Measurements from ENCODE around the gene XPOT. TPM values are rescaled to one million over a fixed set of nuclear protein-coding genes. Genes with fewer than 3 reads are reported as not detected.

The XPOT gene
- total RNA-seq, 1 experiment from 2014 or later: 140 TPM

DNA sequence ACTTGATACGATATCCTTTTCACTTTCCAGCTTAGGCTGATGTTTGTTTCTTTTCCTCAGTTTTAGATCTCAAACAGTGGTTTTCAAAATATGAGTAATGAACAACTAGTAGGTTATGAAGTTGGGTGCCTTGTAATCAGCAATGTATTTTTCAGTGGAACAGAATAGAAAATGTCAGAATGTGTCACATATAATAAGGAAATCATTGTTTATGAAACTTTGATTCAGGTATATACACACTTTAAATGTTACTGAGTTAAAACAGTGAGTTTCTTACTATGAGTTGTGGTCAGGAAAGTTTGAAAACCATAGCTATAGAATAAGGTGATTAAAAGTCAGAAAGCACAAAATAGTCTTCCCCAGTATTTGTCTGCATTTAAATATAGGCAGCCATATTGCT is 87.5 kb downstream of the XPOT start:
- Mint-ChIP-seq H3K27me3 (ENCODE audit: unreplicated experiment) (no peaks in the 10 kb centered on the region), H3K36me3 (ENCODE audit: insufficient read depth, unreplicated experiment) (peaks cover 35% of the 10 kb centered on the region), H3K9me3 (ENCODE audit: low read depth, unreplicated experiment) (no peaks in the 10 kb centered on the region), H3K4me1 (ENCODE audit: low read depth, unreplicated experiment) (no peaks in the 10 kb centered on the region), H3K4me3 (ENCODE audit: low read depth, unreplicated experiment) (no peak overlapping the region), H3K27ac (ENCODE audit: unreplicated experiment) (no peak overlapping the region)
- TF ChIP-seq, protein P1, sequence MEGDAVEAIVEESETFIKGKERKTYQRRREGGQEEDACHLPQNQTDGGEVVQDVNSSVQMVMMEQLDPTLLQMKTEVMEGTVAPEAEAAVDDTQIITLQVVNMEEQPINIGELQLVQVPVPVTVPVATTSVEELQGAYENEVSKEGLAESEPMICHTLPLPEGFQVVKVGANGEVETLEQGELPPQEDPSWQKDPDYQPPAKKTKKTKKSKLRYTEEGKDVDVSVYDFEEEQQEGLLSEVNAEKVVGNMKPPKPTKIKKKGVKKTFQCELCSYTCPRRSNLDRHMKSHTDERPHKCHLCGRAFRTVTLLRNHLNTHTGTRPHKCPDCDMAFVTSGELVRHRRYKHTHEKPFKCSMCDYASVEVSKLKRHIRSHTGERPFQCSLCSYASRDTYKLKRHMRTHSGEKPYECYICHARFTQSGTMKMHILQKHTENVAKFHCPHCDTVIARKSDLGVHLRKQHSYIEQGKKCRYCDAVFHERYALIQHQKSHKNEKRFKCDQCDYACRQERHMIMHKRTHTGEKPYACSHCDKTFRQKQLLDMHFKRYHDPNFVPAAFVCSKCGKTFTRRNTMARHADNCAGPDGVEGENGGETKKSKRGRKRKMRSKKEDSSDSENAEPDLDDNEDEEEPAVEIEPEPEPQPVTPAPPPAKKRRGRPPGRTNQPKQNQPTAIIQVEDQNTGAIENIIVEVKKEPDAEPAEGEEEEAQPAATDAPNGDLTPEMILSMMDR (IDR thresholded peaks at IDR 0.05; ENCODE audit: unreplicated experiment): no peak
- intact Hi-C loops (cut with micrococcal nuclease; ENCODE audit: unreplicated experiment): no loop called here
- BruUV-seq (replicated peaks): no TSS peak
- DNase-seq: no peak
- CTCF ChIA-PET: no interaction called here

DNA sequence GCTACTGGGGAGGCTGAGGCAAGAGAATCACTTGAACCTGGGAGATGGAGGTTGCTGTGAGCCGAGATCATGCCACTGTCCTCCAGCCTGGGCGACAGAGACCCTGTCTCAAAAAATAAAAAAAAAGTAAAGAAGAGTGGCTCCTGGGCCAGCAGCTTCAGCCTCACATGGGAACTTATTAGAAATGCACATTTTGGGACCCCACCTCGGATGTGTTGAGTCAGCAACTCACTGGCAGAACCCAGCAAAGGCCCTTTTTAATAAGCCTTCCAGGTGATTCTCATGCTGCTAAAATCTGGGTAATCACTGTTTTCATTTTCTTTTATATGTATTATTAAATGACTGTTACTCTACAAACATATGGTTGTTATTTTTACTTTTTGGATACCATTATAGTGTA is 89.3 kb downstream of the XPOT start:
- CTCF ChIA-PET: no interaction called here
- Mint-ChIP-seq H3K27me3 (ENCODE audit: unreplicated experiment) (no peaks in the 10 kb centered on the region), H3K9me3 (ENCODE audit: low read depth, unreplicated experiment) (no peaks in the 10 kb centered on the region), H3K36me3 (ENCODE audit: insufficient read depth, unreplicated experiment) (peaks cover 49% of the 10 kb centered on the region), H3K27ac (ENCODE audit: unreplicated experiment) (no peak overlapping the region), H3K4me1 (ENCODE audit: low read depth, unreplicated experiment) (no peaks in the 10 kb centered on the region), H3K4me3 (ENCODE audit: low read depth, unreplicated experiment) (no peak overlapping the region)
- no peak for DNase-seq
- intact Hi-C loops (cut with micrococcal nuclease; ENCODE audit: unreplicated experiment): no loop called here
- BruUV-seq (replicated peaks): no TSS peak
- TF ChIP-seq, protein P1 (IDR thresholded peaks at IDR 0.05; ENCODE audit: unreplicated experiment): no peak

DNA sequence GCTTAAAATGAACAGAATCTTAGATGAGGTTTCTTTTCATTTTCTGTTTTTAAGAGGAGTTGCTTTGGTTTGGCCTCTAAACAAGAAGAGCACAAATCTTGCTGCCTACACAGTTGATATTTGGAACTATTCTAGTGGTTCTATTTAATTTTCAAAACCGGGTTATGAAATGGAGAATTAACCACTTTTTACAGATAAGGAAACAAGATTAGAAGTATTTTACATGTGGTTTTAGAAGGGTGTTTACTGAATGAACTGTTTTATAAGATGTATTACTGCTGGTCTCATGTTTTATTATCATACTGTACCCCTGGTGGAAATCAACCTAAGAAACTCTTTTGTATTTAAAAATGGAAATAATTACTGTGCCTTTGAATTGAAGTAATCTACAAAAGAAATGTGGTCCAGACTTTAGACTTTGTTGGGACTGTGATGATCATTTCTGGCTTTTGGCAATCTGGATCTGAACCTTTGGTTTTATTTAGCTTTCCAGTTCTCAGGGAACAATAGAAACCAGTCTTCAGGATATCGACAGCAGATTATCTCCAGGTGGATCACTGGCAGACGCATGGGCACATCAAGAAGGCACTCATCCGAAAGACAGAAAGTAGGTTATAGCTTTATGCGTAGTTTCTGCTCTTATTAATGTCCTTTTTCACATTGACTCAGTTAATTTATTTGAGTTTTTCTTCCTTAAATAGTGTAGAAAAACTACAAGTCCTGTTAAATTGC is 91.0 kb downstream of the XPOT start:
- Mint-ChIP-seq H3K27me3 (ENCODE audit: unreplicated experiment) (no peaks in the 10 kb centered on the region), H3K4me3 (ENCODE audit: low read depth, unreplicated experiment) (no peak overlapping the region), H3K27ac (ENCODE audit: unreplicated experiment) (no peak overlapping the region), H3K4me1 (ENCODE audit: low read depth, unreplicated experiment) (no peaks in the 10 kb centered on the region), H3K9me3 (ENCODE audit: low read depth, unreplicated experiment) (no peaks in the 10 kb centered on the region), H3K36me3 (ENCODE audit: insufficient read depth, unreplicated experiment) (peaks cover 49% of the 10 kb centered on the region)
- intact Hi-C loops (cut with micrococcal nuclease; ENCODE audit: unreplicated experiment): no loop called here
- no peak for DNase-seq
- TF ChIP-seq, protein P1 (IDR thresholded peaks at IDR 0.05; ENCODE audit: unreplicated experiment): no peak
- CTCF ChIA-PET: no interaction called here
- no TSS peak for BruUV-seq (replicated peaks)

DNA sequence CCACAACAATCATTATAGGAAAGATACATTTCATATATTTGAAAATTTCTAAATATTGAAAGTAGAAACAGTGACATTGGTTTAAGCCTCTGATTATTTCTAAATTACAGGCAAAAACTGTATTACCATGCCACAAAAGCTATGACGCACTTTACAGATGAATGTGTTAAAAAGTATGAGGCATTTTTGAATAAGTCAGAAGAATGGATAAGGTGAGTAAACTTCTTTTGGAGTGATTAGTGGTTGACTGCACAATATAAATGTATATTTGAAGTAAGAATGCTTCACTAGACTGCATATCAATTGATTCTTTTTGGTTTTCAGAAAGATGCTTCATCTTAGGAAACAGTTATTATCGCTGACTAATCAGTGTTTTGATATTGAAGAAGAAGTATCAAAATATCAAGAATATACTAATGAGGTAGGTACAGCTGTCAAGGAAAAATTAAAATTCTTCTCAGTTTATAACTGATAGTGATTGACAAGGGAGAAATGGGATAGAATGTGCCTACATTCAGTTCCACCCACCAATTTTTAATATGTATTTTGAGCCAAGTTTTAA is 92.7 kb downstream of the XPOT start:
- Mint-ChIP-seq H3K4me3 (ENCODE audit: low read depth, unreplicated experiment) (no peak overlapping the region), H3K4me1 (ENCODE audit: low read depth, unreplicated experiment) (no peaks in the 10 kb centered on the region), H3K9me3 (ENCODE audit: low read depth, unreplicated experiment) (no peaks in the 10 kb centered on the region), H3K27ac (ENCODE audit: unreplicated experiment) (no peak overlapping the region), H3K27me3 (ENCODE audit: unreplicated experiment) (no peaks in the 10 kb centered on the region), H3K36me3 (ENCODE audit: insufficient read depth, unreplicated experiment) (peaks cover 56% of the 10 kb centered on the region)
- no peak for DNase-seq
- intact Hi-C loops (cut with micrococcal nuclease; ENCODE audit: unreplicated experiment): no loop called here
- CTCF ChIA-PET: no interaction called here
- no TSS peak for BruUV-seq (replicated peaks)
- TF ChIP-seq, protein P1 (IDR thresholded peaks at IDR 0.05; ENCODE audit: unreplicated experiment): no peak

Measured in Calu3 (cell line).